Fibroblast of skin of scalp (primary cell): ENCODE results near the gene NDUFV1.
"Not testable (repeated sequence)": the region's sequence is repeated elsewhere in the genome, so short reads cannot be mapped to it uniquely, and the experiment has no call there.

ENCODE experiments used
- DNase-seq: peaks from one replicate; pipeline ENCODE4 v3.0.0-alpha.2; 2013

Gene NDUFV1

GRCh38 chr11:67586568-67587250 lies 20.0 kb upstream of the NDUFV1 start:
- no peak for DNase-seq

GRCh38 chr11:67588136-67588503 lies 18.6 kb upstream of the NDUFV1 start:
- no peak for DNase-seq

DNA sequence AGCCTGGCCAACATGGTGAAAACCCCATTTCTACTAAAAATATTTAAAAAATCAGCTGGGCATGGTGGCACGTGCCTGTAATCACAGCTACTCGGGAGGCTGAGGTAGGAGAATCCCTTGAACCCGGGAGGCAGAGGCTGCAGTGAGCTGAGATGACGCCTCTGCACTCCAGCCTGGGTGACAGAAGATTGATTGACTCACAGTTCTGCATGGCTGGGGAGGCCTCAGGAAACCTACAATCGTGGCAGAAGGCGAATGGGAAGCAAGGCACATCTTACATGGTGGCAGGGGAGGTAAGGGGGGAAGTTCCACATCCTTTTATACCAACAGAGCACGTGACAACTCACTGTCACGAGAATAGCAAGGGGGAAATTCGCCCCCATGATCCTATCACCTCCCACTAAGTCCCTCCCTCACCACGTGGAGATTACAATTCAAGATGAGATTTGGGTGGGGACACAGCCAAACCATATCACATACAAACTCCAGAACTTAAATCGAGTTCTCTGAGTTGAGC lies 17.8 kb upstream of the NDUFV1 start:
- DNase-seq = not testable (repeated sequence)

GRCh38 chr11:67592880-67593564 lies 13.7 kb upstream of the NDUFV1 start:
- DNase-seq = no peak

- no peak for DNase-seq
Observed at GRCh38 chr11:67593565-67593905, 13.2 kb upstream of the NDUFV1 start.

GRCh38 chr11:67594480-67594879 lies 12.3 kb upstream of the NDUFV1 start:
- no peak for DNase-seq

GRCh38 chr11:67596753-67597300 lies 9.9 kb upstream of the NDUFV1 start:
- DNase-seq = no peak

GRCh38 chr11:67597458-67597857 lies 9.3 kb upstream of the NDUFV1 start:
- DNase-seq = not testable (repeated sequence)

DNA sequence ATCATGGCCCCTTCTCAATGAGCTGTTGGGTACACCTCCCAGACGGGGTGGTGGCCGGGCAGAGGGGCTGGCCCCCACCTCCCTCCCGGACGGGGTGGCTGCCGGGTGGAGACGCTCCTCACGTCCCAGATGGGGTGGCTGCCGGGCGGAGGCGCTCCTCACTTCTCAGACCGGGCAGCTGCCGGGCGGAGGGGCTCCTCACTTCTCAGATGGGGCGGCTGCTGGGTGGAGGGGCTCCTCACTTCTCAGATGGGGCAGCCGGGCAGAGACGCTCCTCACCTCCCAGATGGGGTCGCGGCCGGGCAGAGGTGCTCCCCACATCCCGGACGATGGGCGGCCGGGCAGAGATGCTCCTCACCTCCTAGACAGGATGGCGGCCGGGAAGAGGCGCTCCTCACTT lies 8.8 kb upstream of the NDUFV1 start:
- DNase-seq = not testable (repeated sequence)

GRCh38 chr11:67599149-67599548 lies 7.6 kb upstream of the NDUFV1 start:
- no peak for DNase-seq

DNA sequence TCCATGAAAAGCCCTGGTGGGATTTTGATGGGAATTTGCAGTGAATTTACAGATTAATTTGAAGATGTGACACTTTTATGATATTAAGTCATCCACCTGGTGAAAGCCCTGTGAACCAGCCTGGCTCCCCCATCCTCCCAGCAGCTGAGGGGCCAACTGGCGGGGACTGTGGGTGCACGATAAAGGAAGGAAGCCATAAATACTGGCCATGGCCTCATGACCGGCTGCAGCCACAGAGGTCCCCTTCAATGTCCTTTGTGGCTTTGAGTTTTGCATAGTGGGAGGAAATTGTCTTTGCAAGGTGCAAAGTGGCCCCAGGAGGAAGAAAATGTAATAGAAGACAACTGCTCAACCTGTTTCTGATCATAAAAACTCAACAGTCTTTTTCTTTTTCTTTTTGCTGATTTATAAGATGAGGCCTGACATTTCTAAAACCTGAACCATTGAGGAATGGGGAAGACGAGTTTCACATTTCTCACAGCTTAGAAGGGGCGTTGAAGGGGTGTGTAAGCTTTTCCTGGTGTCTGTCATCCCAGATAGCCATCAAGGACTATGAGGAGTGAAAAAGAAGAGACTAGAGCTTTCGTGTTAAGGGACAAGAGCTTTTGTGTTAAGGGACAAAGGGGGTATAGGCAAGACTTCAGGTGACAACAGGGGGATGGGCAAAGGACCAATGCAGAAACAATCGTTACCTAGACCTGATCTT lies 6.3 kb upstream of the NDUFV1 start:
- DNase-seq = no peak

DNA sequence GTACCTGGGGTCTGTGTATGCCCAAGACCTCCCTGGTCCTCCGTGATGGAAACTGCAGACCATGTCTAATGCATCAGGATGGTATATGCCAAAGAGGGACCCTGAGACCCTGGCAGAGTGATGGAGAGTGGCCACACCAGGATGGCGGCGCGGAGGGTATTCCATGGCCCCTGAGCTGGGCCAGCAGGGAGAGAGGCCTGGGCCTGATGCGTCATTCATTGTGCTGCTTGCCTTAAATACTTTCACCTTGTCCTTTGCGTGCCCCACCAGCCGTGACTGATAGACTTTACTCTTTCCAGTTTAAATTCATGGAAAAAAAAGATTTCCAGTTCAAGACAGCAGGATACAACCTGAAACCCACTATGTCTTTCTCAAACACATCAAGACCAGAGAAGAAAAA lies 5.6 kb upstream of the NDUFV1 start:
- no peak for DNase-seq

- not testable (repeated sequence) for DNase-seq
Observed at GRCh38 chr11:67604119-67604518, 2.6 kb upstream of the NDUFV1 start.

DNA sequence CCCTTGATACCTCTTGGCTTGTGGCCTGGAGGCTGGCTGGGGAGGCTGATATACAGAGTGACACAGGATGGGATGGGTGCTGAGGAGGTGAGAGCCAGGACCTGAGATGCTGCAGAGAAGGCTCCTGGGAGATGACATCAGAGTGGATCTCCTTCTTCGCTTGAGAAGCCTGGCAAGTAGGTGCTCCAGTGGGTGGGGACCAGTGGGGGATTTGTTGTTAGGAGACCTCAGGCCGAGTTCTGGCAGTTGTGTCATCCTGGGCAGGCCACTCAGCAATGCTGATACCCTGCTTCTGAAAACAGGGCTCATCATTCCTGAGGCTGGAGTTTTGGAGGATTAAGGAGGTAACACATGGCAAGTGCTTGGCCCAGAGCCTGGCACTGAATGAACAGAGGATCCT lies 1.9 kb upstream of the NDUFV1 start:
- DNase-seq = no peak

DNA sequence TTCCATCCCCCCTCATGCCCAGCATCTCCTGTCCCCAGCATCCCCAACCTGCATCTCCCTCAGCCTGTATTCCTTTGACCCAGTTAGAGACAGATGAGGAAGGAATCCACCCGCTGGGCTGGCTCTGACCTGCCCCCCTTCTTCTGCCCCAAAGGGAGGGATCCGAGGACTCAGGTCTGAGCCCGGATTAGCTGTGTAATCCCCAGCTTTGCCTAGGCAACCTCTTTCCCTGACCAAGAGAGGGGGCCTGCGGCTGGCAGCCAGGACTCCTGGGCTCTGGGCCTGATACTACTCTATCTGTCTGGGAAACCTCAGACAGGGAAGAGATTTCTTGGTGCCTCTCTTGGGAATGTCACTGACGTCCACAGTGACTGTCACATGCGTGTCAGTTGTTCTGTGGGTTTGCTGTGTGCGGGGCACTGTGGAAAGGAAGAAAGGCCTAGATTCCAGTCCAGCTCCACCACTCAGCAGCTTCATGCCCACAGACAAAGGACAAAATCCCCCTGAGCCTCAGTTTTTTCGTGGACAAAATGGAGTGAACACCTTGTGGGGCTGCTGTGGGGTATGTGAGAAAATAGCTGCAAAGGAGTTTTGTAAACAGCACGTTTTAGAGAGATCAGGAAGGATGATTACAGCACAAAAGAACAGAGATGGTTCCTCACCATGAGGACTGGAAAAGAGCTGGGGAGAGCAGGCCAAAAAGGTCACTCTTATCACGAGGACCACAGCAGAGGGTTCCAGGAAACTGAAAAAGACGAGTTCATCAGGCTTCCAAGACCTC lies 1.3 kb upstream of the NDUFV1 start:
- no peak for DNase-seq

GRCh38 chr11:67606093-67606491 lies 644 bp upstream of the NDUFV1 start:
- peak; percentile 32 for DNase-seq

GRCh38 chr11:67607507-67607906 lies 771 bp downstream of the NDUFV1 start:
- no peak for DNase-seq

- DNase-seq = no peak
Observed at GRCh38 chr11:67608486-67608885, 1.8 kb downstream of the NDUFV1 start.

DNA sequence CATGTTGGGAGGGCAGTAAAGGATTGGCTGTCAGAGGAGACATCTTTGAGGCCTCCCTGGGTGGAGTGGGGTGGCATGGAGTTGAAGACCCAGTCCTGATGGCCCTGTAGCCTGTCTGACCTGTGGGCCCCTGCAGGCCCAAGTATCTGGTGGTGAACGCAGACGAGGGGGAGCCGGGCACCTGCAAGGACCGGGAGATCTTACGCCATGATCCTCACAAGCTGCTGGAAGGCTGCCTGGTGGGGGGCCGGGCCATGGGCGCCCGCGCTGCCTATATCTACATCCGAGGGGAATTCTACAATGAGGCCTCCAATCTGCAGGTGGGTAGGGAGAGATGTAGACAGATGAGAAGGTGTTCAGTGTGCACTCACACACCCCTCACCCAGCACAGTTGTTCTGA lies 2.6 kb downstream of the NDUFV1 start:
- DNase-seq = no peak

DNA sequence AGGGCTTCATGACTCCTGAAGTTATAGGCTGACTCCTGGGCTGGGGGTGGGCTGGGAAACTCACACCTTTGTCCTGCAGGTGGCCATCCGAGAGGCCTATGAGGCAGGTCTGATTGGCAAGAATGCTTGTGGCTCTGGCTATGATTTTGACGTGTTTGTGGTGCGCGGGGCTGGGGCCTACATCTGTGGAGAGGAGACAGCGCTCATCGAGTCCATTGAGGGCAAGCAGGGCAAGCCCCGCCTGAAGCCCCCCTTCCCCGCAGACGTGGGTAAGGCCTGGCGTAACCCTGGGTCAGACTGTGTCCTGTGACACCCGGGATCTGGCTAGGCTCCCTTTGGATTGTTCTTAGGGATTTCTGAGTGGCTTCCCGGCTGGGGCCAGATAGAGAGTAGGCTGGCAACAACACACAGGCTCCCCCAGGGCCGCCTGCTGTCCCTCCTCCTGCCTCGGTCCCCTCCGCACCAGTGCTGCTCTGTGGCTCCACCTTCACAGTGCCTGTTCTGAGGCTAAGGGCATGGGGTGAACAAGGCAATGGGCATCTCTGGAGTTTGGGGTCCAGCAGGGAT lies 3.6 kb downstream of the NDUFV1 start:
- DNase-seq = no peak

GRCh38 chr11:67611165-67611564 lies 4.4 kb downstream of the NDUFV1 start:
- no peak for DNase-seq
